Fibroblast of mammary gland (primary cell): ENCODE data around the gene GZMA.

ENCODE experiments used
- DNase-seq: peaks from one replicate; pipeline ENCODE4 v3.0.0-alpha.2; 2010; ENCODE audit warnings: low read depth
- H3K4me3 ChIP-seq: 2 replicates; pipeline ENCODE4 v1.5.1; 2011; ENCODE audit warnings: low read depth, mild to moderate bottlenecking, low read length, moderate library complexity; ENCODE audit not compliant: control insufficient read depth
- TF ChIP-seq, protein P1 (sequence below): conservative IDR thresholded peaks from 2 replicates; pipeline ENCODE4 v1.5.1; 2011; ENCODE audit warnings: low read depth, low read length, inconsistent platforms; ENCODE audit not compliant: control insufficient read depth, insufficient read depth

GZMA gene

DNA sequence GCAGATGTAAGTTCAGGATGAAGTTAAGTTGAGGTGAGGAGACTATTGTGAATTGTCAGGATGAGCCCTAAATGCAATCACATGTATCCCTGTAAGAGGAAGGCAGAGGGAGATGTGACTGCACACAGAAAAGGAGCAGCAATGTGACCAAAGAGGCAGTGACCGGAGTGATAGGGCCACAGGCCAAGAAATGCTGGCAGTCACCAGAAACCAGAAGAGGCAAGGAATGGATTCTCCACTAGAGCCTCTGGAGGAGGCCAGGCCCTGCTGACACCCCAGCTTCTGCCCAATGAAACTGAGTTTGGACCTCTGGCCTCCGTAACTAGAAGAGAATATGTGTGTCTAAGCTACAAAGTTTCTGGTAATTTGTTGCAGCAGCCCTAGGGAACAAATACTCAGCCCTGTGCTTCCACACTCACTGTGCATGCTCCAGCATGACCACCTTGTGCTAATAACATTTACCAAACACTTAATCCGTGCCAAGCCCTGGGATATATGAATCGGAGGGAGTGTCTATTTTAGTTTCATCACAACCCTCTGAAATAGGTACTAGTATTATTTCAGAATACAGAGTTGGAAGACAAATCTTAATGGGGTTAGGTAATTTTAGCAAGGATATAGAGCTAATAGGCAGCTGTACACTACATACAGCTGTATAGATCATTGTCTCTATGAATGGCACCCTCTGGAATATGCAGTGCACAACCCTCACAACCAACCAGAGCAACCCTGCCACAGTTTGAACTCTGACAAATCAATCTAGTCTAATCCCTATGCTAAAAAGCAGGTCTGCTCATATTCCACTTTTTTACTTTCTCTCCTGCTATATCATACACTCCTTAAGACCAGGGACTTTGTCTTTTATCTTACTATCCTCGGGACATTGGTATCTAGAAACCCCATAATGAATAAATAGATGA lies 49.7 kb downstream of the GZMA start:
- TF ChIP-seq, protein P1, sequence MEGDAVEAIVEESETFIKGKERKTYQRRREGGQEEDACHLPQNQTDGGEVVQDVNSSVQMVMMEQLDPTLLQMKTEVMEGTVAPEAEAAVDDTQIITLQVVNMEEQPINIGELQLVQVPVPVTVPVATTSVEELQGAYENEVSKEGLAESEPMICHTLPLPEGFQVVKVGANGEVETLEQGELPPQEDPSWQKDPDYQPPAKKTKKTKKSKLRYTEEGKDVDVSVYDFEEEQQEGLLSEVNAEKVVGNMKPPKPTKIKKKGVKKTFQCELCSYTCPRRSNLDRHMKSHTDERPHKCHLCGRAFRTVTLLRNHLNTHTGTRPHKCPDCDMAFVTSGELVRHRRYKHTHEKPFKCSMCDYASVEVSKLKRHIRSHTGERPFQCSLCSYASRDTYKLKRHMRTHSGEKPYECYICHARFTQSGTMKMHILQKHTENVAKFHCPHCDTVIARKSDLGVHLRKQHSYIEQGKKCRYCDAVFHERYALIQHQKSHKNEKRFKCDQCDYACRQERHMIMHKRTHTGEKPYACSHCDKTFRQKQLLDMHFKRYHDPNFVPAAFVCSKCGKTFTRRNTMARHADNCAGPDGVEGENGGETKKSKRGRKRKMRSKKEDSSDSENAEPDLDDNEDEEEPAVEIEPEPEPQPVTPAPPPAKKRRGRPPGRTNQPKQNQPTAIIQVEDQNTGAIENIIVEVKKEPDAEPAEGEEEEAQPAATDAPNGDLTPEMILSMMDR: no peak
- DNase-seq: peak; percentile 80
- no peak overlapping the region for H3K4me3 ChIP-seq

DNA sequence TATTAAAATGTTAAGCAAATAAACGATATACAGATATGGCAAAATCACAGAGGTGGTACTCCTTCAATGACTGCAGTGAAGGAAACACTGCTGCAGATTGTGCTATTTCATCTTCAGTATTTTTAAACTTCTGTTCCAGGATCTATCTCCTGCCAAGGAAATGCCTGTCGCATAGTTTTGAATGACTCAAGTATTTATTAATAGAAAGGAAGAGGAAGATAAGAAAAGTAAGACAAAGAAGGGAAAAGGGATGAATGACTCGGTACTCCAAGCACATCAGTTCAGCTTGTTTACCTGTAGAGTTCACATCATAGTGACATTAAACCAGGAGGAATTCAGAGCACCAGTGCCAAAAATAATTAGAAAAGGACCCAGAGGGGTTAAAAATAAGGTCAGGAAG lies 52.4 kb downstream of the GZMA start:
- H3K4me3 ChIP-seq: no peak overlapping the region
- TF ChIP-seq, protein P1: no peak
- DNase-seq: peak; percentile 49
